ENCODE results near the gene DNM3.

Gene DNM3

GRCh38 chr1:171984262-171984661, 143.0 kb downstream of the DNM3 start:
- H3K27ac Mint-ChIP-seq: no peak overlapping the region
- no peak overlapping the region for H3K4me3 Mint-ChIP-seq
- H3K4me1 Mint-ChIP-seq (ENCODE audit: low read depth): no peaks in the 10 kb centered on the region
- no peaks in the 10 kb centered on the region for H3K9me3 Mint-ChIP-seq
- no peaks in the 10 kb centered on the region for H3K36me3 Mint-ChIP-seq (ENCODE audit: low read depth)
- peaks cover 8% of the 10 kb centered on the region for H3K27me3 Mint-ChIP-seq

- no peak overlapping the region for H3K4me3 Mint-ChIP-seq
- H3K9me3 Mint-ChIP-seq: no peaks in the 10 kb centered on the region
- H3K36me3 Mint-ChIP-seq (ENCODE audit: low read depth): no peaks in the 10 kb centered on the region
- no peak overlapping the region for H3K27ac Mint-ChIP-seq
- H3K27me3 Mint-ChIP-seq: peaks cover 8% of the 10 kb centered on the region
- H3K4me1 Mint-ChIP-seq (ENCODE audit: low read depth): no peaks in the 10 kb centered on the region
Measured at GRCh38 chr1:171984850-171985485, 143.7 kb downstream of the DNM3 start.

GRCh38 chr1:171985639-171986038, 144.3 kb downstream of the DNM3 start:
- Mint-ChIP-seq H3K27me3 (peaks cover 8% of the 10 kb centered on the region), H3K9me3 (no peaks in the 10 kb centered on the region), H3K36me3 (ENCODE audit: low read depth) (no peaks in the 10 kb centered on the region), H3K27ac (no peak overlapping the region), H3K4me3 (no peak overlapping the region), H3K4me1 (ENCODE audit: low read depth) (no peaks in the 10 kb centered on the region)

GRCh38 chr1:171988243-171988885, 147.1 kb downstream of the DNM3 start:
- H3K36me3 Mint-ChIP-seq (ENCODE audit: low read depth): no peaks in the 10 kb centered on the region
- no peaks in the 10 kb centered on the region for H3K4me1 Mint-ChIP-seq (ENCODE audit: low read depth)
- no peak overlapping the region for H3K27ac Mint-ChIP-seq
- no peaks in the 10 kb centered on the region for H3K9me3 Mint-ChIP-seq
- peaks cover 4% of the 10 kb centered on the region for H3K27me3 Mint-ChIP-seq
- no peak overlapping the region for H3K4me3 Mint-ChIP-seq

GRCh38 chr1:171990371-171990770, 149.1 kb downstream of the DNM3 start:
- Mint-ChIP-seq H3K4me3 (no peak overlapping the region), H3K4me1 (ENCODE audit: low read depth) (no peaks in the 10 kb centered on the region), H3K27ac (no peak overlapping the region), H3K27me3 (no peaks in the 10 kb centered on the region), H3K9me3 (no peaks in the 10 kb centered on the region), H3K36me3 (ENCODE audit: low read depth) (no peaks in the 10 kb centered on the region)

- Mint-ChIP-seq H3K4me3 (no peak overlapping the region), H3K9me3 (no peaks in the 10 kb centered on the region), H3K4me1 (ENCODE audit: low read depth) (no peaks in the 10 kb centered on the region), H3K27me3 (no peaks in the 10 kb centered on the region), H3K27ac (no peak overlapping the region), H3K36me3 (ENCODE audit: low read depth) (no peaks in the 10 kb centered on the region)
Measured at GRCh38 chr1:171994293-171994692, 153.0 kb downstream of the DNM3 start.

GRCh38 chr1:171995573-171995972, 154.3 kb downstream of the DNM3 start:
- Mint-ChIP-seq H3K4me1 (ENCODE audit: low read depth) (no peaks in the 10 kb centered on the region), H3K9me3 (no peaks in the 10 kb centered on the region), H3K27ac (no peak overlapping the region), H3K27me3 (no peaks in the 10 kb centered on the region), H3K36me3 (ENCODE audit: low read depth) (no peaks in the 10 kb centered on the region), H3K4me3 (no peak overlapping the region)

GRCh38 chr1:171997936-171998335, 156.6 kb downstream of the DNM3 start:
- H3K9me3 Mint-ChIP-seq: no peaks in the 10 kb centered on the region
- no peak overlapping the region for H3K27ac Mint-ChIP-seq
- no peak overlapping the region for H3K4me3 Mint-ChIP-seq
- no peaks in the 10 kb centered on the region for H3K36me3 Mint-ChIP-seq (ENCODE audit: low read depth)
- no peaks in the 10 kb centered on the region for H3K27me3 Mint-ChIP-seq
- no peaks in the 10 kb centered on the region for H3K4me1 Mint-ChIP-seq (ENCODE audit: low read depth)

- H3K4me1 Mint-ChIP-seq (ENCODE audit: low read depth): no peaks in the 10 kb centered on the region
- no peaks in the 10 kb centered on the region for H3K9me3 Mint-ChIP-seq
- no peaks in the 10 kb centered on the region for H3K36me3 Mint-ChIP-seq (ENCODE audit: low read depth)
- no peaks in the 10 kb centered on the region for H3K27me3 Mint-ChIP-seq
- H3K4me3 Mint-ChIP-seq: no peak overlapping the region
- no peak overlapping the region for H3K27ac Mint-ChIP-seq
Measured at GRCh38 chr1:171998711-171999110, 157.4 kb downstream of the DNM3 start.

GRCh38 chr1:171999756-172000155, 158.5 kb downstream of the DNM3 start:
- H3K27ac Mint-ChIP-seq: no peak overlapping the region
- no peaks in the 10 kb centered on the region for H3K9me3 Mint-ChIP-seq
- no peaks in the 10 kb centered on the region for H3K4me1 Mint-ChIP-seq (ENCODE audit: low read depth)
- no peak overlapping the region for H3K4me3 Mint-ChIP-seq
- H3K36me3 Mint-ChIP-seq (ENCODE audit: low read depth): no peaks in the 10 kb centered on the region
- H3K27me3 Mint-ChIP-seq: no peaks in the 10 kb centered on the region

- Mint-ChIP-seq H3K27me3 (no peaks in the 10 kb centered on the region), H3K4me3 (no peak overlapping the region), H3K9me3 (no peaks in the 10 kb centered on the region), H3K4me1 (ENCODE audit: low read depth) (no peaks in the 10 kb centered on the region), H3K27ac (no peak overlapping the region), H3K36me3 (ENCODE audit: low read depth) (no peaks in the 10 kb centered on the region)
Measured at GRCh38 chr1:172001288-172001687, 160.0 kb downstream of the DNM3 start.

GRCh38 chr1:172002725-172003345, 161.5 kb downstream of the DNM3 start:
- no peaks in the 10 kb centered on the region for H3K27me3 Mint-ChIP-seq
- no peaks in the 10 kb centered on the region for H3K4me1 Mint-ChIP-seq (ENCODE audit: low read depth)
- no peaks in the 10 kb centered on the region for H3K36me3 Mint-ChIP-seq (ENCODE audit: low read depth)
- no peak overlapping the region for H3K27ac Mint-ChIP-seq
- H3K4me3 Mint-ChIP-seq: no peak overlapping the region
- no peaks in the 10 kb centered on the region for H3K9me3 Mint-ChIP-seq

- no peak overlapping the region for H3K27ac Mint-ChIP-seq
- H3K27me3 Mint-ChIP-seq: no peaks in the 10 kb centered on the region
- H3K9me3 Mint-ChIP-seq: no peaks in the 10 kb centered on the region
- no peak overlapping the region for H3K4me3 Mint-ChIP-seq
- no peaks in the 10 kb centered on the region for H3K36me3 Mint-ChIP-seq (ENCODE audit: low read depth)
- no peaks in the 10 kb centered on the region for H3K4me1 Mint-ChIP-seq (ENCODE audit: low read depth)
Measured at GRCh38 chr1:172003766-172004530, 162.7 kb downstream of the DNM3 start.

- no peaks in the 10 kb centered on the region for H3K36me3 Mint-ChIP-seq (ENCODE audit: low read depth)
- H3K27ac Mint-ChIP-seq: no peak overlapping the region
- no peak overlapping the region for H3K4me3 Mint-ChIP-seq
- H3K4me1 Mint-ChIP-seq (ENCODE audit: low read depth): no peaks in the 10 kb centered on the region
- H3K27me3 Mint-ChIP-seq: no peaks in the 10 kb centered on the region
- no peaks in the 10 kb centered on the region for H3K9me3 Mint-ChIP-seq
Measured at GRCh38 chr1:172004671-172005070, 163.4 kb downstream of the DNM3 start.

- Mint-ChIP-seq H3K36me3 (ENCODE audit: low read depth) (no peaks in the 10 kb centered on the region), H3K9me3 (no peaks in the 10 kb centered on the region), H3K4me1 (ENCODE audit: low read depth) (no peaks in the 10 kb centered on the region), H3K27ac (no peak overlapping the region), H3K4me3 (no peak overlapping the region), H3K27me3 (no peaks in the 10 kb centered on the region)
Measured at GRCh38 chr1:172005856-172006255, 164.6 kb downstream of the DNM3 start.
